Measurements from ENCODE around the gene PEMT.
"Not testable (repeated sequence)": the region's sequence is repeated elsewhere in the genome, so short reads cannot be mapped to it uniquely, and the experiment has no call there.

PEMT gene

DNA sequence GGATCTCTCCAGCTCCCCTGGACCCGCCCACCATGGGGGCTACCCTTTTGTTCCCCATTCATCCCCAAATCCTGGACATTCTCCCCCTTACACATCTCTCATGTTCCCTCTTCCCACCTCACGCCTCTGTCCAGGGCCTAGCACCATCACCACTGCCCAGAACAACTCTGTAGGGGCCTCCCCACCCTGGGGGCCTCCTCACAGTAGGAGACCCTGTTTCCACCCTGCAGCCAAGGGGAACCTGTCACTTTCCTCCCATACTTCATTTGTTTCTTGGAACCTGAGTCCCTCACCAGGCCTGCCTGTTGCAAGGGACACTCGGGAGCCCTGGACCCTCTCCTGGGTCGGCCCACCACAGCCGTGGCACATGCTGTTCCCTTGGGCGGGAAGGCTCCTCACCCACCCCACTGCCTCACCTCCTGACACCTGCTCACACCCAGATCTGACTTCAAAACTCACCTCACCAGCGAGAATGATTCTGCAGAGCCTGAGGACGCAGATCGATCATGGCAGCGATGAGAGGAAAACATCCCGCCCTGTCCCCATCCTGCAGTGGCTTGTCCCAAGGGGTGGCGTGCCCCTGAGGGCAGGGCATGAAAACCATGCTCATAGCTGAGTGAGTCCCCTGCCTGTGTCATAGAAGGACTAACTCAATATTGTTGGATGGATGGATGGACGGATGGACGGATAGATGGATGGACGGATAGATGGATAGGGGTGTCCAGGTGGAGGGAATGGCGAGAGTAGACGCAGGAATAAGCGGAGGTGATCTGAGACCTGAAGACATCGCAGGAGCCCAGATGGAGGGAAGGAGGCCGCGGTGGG, 88.6 kb downstream of the PEMT start:
- no peak for DNase-seq (ENCODE audit: low read depth)

- DNase-seq (ENCODE audit: low read depth), result no peak
These were observed 90.4 kb downstream of the PEMT start for GRCh38 chr17:17500999-17501605.

GRCh38 chr17:17499402-17500145, 91.9 kb downstream of the PEMT start:
- DNase-seq (ENCODE audit: low read depth), result no peak

GRCh38 chr17:17498606-17499301, 92.8 kb downstream of the PEMT start:
- no peak for DNase-seq (ENCODE audit: low read depth)

- DNase-seq (ENCODE audit: low read depth), result no peak
These were observed 93.5 kb downstream of the PEMT start for GRCh38 chr17:17497845-17498520.

DNA sequence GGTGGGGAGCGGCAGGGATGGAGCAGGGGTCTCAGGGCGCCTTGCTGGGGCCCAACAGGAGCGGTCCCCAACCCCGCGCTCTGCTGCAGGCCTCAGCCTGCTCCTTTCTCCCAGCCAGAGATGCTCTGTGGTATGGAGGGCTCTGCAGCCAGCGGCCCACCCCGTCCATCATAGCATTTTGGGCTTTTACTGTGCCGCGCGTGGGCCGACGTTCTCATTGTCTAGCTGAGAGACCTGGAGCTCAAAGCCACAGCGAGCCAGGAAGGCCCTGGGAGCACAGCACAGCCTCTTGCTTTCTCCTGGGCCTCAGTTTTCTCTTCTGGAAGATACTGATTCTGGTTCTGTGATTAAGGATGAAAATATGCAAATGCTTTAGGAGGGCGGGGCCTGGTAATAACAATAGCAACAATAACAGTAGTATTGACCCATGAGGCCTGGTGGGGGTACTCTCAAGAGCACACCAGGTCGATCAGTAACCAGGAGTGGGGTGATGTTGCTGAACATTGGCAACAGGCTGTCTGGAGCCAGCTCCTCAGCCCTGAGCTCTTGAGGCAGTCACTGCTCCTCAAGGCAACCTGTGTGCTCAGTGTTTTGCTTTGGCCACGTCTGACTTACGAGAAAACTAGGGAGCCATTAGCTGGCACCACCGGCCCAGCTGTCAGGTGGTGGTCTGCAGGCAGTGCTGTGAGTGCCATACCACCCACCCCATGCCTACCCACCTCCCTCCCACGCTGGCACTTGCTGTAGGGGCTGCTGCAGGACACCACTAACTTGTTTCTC, 94.3 kb downstream of the PEMT start:
- DNase-seq (ENCODE audit: low read depth), result no peak

DNA sequence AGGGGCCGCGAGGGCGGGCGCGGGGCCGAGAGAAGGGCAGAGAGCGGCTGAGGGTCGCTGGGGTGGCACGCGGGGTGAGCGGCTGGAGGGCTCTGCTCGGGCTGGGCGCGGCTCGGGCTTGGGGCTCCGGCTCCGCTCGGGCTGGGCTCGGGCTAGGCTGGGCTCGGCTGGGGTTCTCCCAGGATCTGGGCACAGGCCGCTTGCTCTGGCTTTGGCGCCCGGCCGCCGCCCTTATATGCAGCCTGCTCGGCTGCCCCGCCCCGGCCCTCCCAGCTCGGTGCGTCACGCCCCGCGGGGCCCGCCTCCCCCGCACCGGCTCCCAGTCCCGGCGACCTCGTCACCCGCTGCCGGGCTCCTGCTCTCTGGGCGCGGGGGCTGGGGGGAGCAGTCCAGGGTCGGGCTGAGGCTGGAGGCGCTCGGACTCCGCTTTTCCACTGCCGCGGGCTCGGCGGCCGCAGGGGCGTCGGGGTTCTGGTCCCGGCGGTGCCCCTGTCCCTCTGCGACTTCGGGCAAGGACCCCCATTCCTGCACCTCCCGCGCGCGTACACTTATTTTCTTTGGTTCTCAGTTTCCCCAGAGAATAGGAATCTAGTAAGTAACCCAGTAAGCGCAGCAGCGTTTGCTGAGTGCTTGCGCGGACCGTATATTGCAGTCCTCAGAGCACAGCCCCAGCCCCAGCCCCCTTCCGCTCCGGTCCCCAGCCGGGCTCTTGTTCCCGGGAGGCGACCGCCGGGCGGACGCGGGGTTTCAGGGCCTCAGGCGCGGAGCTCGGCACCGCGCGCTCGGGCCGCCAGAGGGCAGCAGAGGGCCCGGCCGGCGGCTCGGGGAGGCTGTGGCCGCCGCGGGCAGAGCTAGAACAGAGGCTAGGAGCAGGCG, 95.1 kb downstream of the PEMT start, which contains the start of gene RASD1:
Gene RASD1, minus strand, starts transcription at position 207 of the 876 bp plus-strand sequence. CDS start 214 bp downstream, outside the sequence.
- DNase-seq (ENCODE audit: low read depth), result peak; percentile 58

DNA sequence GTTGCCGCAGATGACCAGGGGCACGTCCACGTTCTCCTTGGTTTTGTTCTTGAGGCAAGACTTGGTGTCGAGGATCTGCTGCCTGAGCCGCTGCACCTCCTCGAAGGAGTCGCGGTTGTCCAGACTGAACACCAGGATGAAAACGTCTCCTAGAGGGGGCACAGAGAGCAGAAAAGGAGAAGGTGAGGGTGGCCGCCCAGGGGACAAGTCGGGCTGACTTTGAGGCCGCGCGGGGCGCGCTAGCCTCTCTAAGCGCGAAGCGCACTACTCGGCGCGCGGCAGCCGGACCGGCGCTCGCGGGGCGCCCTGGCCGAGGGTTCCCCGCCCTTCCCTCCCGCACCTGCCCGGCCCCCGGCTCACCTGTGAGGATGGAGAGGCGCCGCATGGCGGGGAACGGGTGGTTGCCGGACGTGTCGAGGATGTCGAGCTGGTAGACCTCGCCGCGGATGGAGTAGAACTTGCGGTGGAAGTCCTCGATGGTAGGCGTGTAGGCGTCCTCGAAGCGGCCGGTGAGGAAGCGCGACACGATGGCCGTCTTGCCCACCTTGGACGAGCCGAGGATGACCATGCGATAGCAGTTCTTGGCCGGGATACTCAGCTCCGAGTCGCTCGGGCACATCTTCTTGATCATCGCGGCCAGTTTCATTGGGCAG, 95.8 kb downstream of the PEMT start:
- no peak for DNase-seq (ENCODE audit: low read depth)

GRCh38 chr17:17494870-17495535, 96.5 kb downstream of the PEMT start:
- no peak for DNase-seq (ENCODE audit: low read depth)

- DNase-seq (ENCODE audit: low read depth), result no peak
These were observed 97.0 kb downstream of the PEMT start for GRCh38 chr17:17494499-17494869.

- no peak for DNase-seq (ENCODE audit: low read depth)
These were observed 97.5 kb downstream of the PEMT start for GRCh38 chr17:17493986-17494466.

DNA sequence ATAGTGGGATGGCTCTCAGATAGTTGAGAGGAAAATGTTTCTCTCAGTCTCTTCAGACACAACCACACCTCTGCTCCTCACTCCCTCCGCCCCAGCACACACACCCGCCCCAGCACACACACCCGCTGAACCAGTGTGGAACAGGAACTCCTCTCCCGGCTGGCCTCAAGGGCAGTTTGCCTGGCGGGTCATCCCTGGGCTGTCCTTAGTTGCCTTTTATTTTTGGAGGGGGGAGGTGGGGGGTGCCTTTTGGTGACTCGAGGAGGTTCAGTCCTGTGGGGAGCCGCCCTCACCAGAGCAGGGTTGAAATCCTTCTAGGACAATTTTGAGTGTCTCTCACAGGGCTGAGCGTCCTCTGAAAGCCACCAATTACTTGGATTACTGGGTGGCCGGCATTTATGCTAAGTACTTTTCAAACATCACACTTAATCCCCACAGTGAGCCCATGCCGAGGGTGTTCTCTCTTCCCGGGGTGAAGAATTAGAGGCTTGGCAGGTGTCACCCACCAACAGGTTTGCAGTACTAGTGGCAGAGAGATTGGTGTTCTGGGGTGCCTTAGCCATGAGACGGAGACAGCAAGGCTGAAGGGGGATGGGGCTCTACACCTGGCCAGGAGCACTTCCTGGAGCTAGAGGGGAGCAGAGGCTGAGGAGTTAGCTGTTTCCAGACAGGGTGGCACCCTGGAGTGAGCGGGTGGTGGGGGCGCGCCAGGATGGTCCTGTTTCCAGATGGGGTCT, 98.1 kb downstream of the PEMT start:
- DNase-seq (ENCODE audit: low read depth), result no peak

DNA sequence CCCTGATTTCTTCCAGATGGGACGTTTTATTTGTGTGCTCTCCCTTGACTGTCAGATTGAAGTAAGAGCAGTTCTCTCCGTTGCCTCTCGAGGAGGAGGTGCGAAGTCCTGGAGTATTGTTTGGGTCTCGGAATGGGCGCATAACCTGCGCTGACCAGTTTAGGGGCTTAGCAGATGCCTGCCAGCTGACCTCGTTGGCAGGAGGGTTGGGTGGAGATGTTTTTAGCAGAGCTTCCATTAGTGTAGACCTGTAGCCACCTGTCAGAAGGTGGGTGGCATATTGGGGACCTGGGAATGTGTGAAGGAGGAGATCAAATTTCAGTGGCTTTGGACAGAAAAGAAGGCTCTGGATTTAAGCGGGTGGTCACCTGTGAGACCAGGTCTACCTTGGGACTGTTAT, 98.9 kb downstream of the PEMT start:
- DNase-seq (ENCODE audit: low read depth), result no peak

DNA sequence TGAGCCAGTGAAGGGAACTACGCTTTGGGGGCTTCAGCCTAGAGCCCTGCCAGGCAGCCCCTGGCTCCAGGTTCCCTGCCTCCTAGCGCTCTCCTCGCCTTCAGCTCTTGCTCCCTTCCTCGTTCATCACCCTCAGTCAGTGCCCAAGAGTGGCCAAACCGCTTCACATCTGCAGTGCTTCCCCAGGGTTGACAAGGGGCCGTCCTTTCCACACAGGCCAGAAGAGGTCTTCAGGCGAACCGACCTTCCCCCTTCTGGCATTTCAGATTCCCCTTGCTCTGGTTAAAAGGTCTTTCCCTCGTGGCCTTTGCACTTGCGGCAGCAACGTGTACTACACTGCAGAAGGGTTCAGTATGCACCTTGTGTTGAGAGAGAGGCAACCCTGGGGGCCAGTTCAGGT, 99.4 kb downstream of the PEMT start:
- DNase-seq (ENCODE audit: low read depth), result no peak

GRCh38 chr17:17491546-17491988, 99.9 kb downstream of the PEMT start:
- DNase-seq (ENCODE audit: low read depth), result no peak

DNA sequence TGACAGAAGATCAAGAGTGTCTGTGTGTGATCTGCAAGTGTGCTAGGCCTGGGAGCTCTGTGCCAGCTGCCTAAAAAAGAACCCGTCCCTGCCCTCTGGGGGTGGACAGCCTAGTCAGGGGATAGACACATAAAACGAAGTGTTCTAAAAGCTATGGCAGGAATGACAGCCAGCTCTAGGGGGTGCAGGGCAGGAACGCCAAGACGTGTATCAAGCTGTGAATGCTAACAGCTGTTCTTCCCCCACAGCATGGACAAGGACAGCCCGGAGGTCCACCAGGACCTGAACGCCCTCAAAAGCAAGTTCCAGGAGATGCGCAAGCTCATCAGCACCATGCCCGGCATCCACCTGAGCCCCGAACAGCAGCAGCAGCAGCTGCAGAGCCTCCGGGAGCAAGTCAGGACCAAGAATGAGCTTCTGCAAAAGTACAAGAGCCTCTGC, 100.5 kb downstream of the PEMT start:
- no peak for DNase-seq (ENCODE audit: low read depth)

DNA sequence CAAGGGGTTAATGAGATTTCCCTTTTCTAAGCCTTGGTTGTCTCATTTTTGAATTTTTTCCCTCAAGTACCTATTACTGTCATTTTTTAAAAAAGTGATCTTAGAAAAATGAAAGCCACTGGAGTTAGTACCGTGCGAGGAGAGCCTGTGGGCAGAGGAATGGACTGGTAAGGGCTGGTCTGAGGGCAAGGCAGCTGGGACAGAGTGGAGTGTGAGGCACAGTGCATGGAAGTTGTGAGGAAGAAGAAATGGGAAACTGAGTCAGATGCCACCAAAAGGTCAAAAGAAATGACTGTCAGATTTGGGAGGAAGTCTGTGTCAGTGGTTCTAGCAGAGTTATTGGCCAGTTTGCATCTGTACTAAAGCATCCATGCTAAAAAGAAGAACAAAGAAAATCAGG, 103.5 kb downstream of the PEMT start:
- no peak for DNase-seq (ENCODE audit: low read depth)

DNA sequence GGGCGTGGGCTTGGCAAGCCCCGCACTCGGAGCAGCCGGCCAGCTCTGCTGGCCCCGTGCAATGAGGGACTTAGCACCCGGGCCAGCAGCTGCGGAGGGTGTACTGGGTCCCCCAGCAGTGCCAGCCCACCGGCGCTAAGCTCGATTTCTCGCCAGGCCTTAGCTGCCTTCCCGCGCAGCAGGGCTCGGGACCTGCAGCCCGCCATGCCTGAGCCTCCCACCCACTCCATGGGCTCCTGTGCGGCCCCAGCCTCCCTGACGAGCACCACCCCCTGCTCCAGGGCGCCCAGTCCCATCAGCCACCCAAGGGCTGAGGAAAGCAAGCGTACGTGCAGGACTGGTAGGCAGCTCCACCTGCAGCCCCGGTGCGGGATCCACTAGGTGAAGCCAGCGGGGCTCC, 105.1 kb downstream of the PEMT start:
- DNase-seq (ENCODE audit: low read depth), result not testable (repeated sequence)
